K562 (cell line): Measurements from ENCODE around the gene FNBP1. TPM values are rescaled to one million over a fixed set of nuclear protein-coding genes. Genes with fewer than 3 reads are reported as not detected.

Source experiments
- ATAC-seq: fragments of 200-7000 bp; cut with Tn5 transposase; 3 replicates; pipeline ENCODE4 v1.9.1; 2020; ENCODE audit warnings: moderate library complexity
- BruUV-seq: library from RNA; stranded (reverse); fragments of 400-500 nt; replicated peaks from 2 replicates; lab custom pipeline; 2021; lab: Mats Ljungman, UMichigan
- CTCF ChIA-PET: fragments of 300-600 bp; formaldehyde crosslinking; extraction: SDS; loops from one replicate; lab custom pipeline; 2021; ENCODE audit warnings: low intra/inter-chr PET ratio; lab: Yijun Ruan, JAX
- POLR2A ChIA-PET: fragments of 300-600, 350-650 bp; sonication (Branson Sonifier 250); formaldehyde crosslinking; extraction: SDS; loops from one replicate; lab custom pipeline; 2021; ENCODE audit warnings: antibody characterized with exemption, inconsistent platforms; lab: Yijun Ruan, JAX
- DNase-seq, 4 experiments: peaks; one replicate each; pipeline versions ENCODE4 v3.0.0 to v3.0.0-alpha.2; 2011 to 2018; ENCODE audit warnings: low spot score in 3 of 4, mixed read lengths in 3 of 4; ENCODE audit errors: extremely low read depth in 1 of 4
- FAIRE-seq: peaks from 2 replicates; lab custom pipeline; 2011; peaks lifted over from hg19 to GRCh38; lab: Jason Lieb, UNC
- H2AFZ ChIP-seq: 2 replicates; pipeline ENCODE4 v1.6.0; 2011; ENCODE audit warnings: low read depth, low read length, control low read depth, inconsistent platforms
- H3K27ac ChIP-seq: fragments of 200-600 bp; 3 replicates; pipeline ENCODE4 v1.8.0; 2011; ENCODE audit warnings: low read depth, mild to moderate bottlenecking, control low read depth, inconsistent platforms, low read length, moderate library complexity, mixed read lengths; ENCODE audit errors: extremely low read depth
- H3K27me3 ChIP-seq, 2 experiments: fragments of 300-600 bp in 1 of 2; 2 replicates in 1 of 2; 3 replicates in 1 of 2; pipeline versions ENCODE4 v1.6.0 to v1.8.0; 2011; ENCODE audit warnings: inconsistent platforms in 2 of 2, low read length in 2 of 2, mild to moderate bottlenecking in 1 of 2, mixed read lengths in 1 of 2, moderate library complexity in 1 of 2; ENCODE audit not compliant: control insufficient read depth in 2 of 2, insufficient read depth in 2 of 2
- H3K36me3 ChIP-seq: fragments of 300-600 bp; 3 replicates; pipeline ENCODE4 v1.8.0; 2011; ENCODE audit warnings: mild to moderate bottlenecking, low read length, inconsistent platforms; ENCODE audit not compliant: control insufficient read depth, insufficient read depth
- H3K4me1 ChIP-seq, 2 experiments: fragments of 200-600 bp in 1 of 2; replicated peaks in 1 of 2; 2 replicates in 1 of 2; 3 replicates in 1 of 2; pipeline versions ENCODE4 v1.5.1 to v1.8.0; 2011; ENCODE audit warnings: inconsistent platforms in 2 of 2, low read length in 2 of 2, mild to moderate bottlenecking in 1 of 2, mixed read lengths in 1 of 2, moderate library complexity in 1 of 2; ENCODE audit not compliant: control insufficient read depth in 2 of 2, insufficient read depth in 2 of 2
- H3K4me2 ChIP-seq: 2 replicates; pipeline ENCODE4 v1.6.1; 2011; ENCODE audit warnings: low read length, control low read depth, inconsistent platforms, mixed read lengths; ENCODE audit not compliant: insufficient read depth
- H3K4me3 ChIP-seq: fragments of 200-600 bp; sonication (generic), shearing (Covaris generic); 2 replicates; pipeline ENCODE4 v1.5.1; 2016; ENCODE audit warnings: control low read depth, inconsistent platforms
- H3K79me2 ChIP-seq: fragments of 200-600 bp; 3 replicates; pipeline ENCODE4 v1.8.0; 2011; ENCODE audit warnings: low read length, inconsistent platforms; ENCODE audit not compliant: control insufficient read depth, insufficient read depth
- H3K9ac ChIP-seq, 2 experiments: 2 replicates each; pipeline versions ENCODE4 v1.6.0 to v1.6.1; 2011; ENCODE audit warnings: low read depth in 2 of 2, low read length in 2 of 2, control low read depth in 1 of 2, inconsistent platforms in 1 of 2, mild to moderate bottlenecking in 1 of 2, mixed read lengths in 1 of 2; ENCODE audit not compliant: insufficient read depth in 1 of 2
- H3K9me1 ChIP-seq: one replicate; pipeline ENCODE4 v1.6.0; 2011; ENCODE audit warnings: inconsistent platforms, mild to moderate bottlenecking, low read length, moderate library complexity; ENCODE audit not compliant: control insufficient read depth, insufficient read depth
- H3K9me3 ChIP-seq: replicated peaks from 2 replicates; pipeline ENCODE4 v1.5.1; 2011; ENCODE audit warnings: low read depth, low read length, inconsistent platforms; ENCODE audit not compliant: control insufficient read depth, insufficient read depth
- H4K20me1 ChIP-seq: replicated peaks from 2 replicates; pipeline ENCODE4 v1.6.1; 2011; ENCODE audit warnings: low read length, inconsistent platforms, mixed read lengths; ENCODE audit not compliant: control insufficient read depth, insufficient read depth
- ARID3A ChIP-seq: IDR thresholded peaks from 2 replicates; pipeline ENCODE4 v1.6.1; 2012; ENCODE audit warnings: low read depth, low read length, improper control_type of control experiment, borderline replicate concordance
- C11orf30 ChIP-seq: fragments of 450-650 bp; IDR thresholded peaks from 2 replicates; pipeline ENCODE4 v1.6.1; 2016; ENCODE audit warnings: low read depth, mild to moderate bottlenecking
- CBX5 ChIP-seq: IDR thresholded peaks from 2 replicates; pipeline ENCODE4 v1.6.1; 2014; ENCODE audit warnings: low read depth, borderline replicate concordance
- CEBPG ChIP-seq, 3 experiments: fragments of 200-800 bp in 1 of 3; sonication (Bioruptor generic) in 1 of 3; sonication (generic) in 1 of 3; formaldehyde crosslinking in 1 of 3; IDR thresholded peaks in 2 of 3; conservative IDR thresholded peaks in 1 of 3; 2 replicates each; pipeline versions ENCODE4 v1.6.1 to v1.8.0; 2016 to 2022; ENCODE audit warnings: missing compliant biosample characterization in 2 of 3, missing genetic modification characterization in 2 of 3, mild to moderate bottlenecking in 1 of 3, missing genetic modification reagents in 1 of 3
- EZH2 ChIP-seq: IDR thresholded peaks from 2 replicates; pipeline ENCODE4 v1.6.1; 2012; ENCODE audit warnings: low read depth, mild to moderate bottlenecking, inconsistent platforms, low read length, borderline replicate concordance
- JUN ChIP-seq, 2 experiments: sonication (generic) in 1 of 2; formaldehyde crosslinking in 1 of 2; IDR thresholded peaks; 2 replicates each; pipeline versions ENCODE4 v1.6.1 to v1.8.0; 2012 to 2022; ENCODE audit warnings: borderline replicate concordance in 2 of 2, mild to moderate bottlenecking in 2 of 2, improper control_type of control experiment in 1 of 2, low read depth in 1 of 2, low read length in 1 of 2, missing genetic modification reagents in 1 of 2
- KLF1 ChIP-seq: fragments of 450-650 bp; IDR thresholded peaks from 2 replicates; pipeline ENCODE4 v1.6.1; 2016; ENCODE audit warnings: missing genetic modification characterization, missing compliant biosample characterization
- KLF6 ChIP-seq: fragments of 250-450 bp; sonication (Bioruptor Pico); IDR thresholded peaks from 2 replicates; pipeline ENCODE4 v1.4.0; 2020; ENCODE audit warnings: mild to moderate bottlenecking, moderate library complexity, borderline replicate concordance
- RREB1 ChIP-seq: fragments of 250-450 bp; sonication (Bioruptor Pico); IDR thresholded peaks from 2 replicates; pipeline ENCODE4 v1.4.0; 2020
- TBL1XR1 ChIP-seq, 2 experiments: IDR thresholded peaks; 2 replicates each; pipeline ENCODE4 v1.6.1; 2012; ENCODE audit warnings: improper control_type of control experiment in 2 of 2, low read length in 2 of 2, mild to moderate bottlenecking in 1 of 2
- ZNF239 ChIP-seq: fragments of 250-450 bp; sonication (Bioruptor Pico); IDR thresholded peaks from 2 replicates; pipeline ENCODE4 v1.4.0; 2020; ENCODE audit warnings: mild to moderate bottlenecking
- WGBS: fragments of 100-300 bp; shearing (Covaris generic); methylation state at CpG from one replicate; pipeline ENCODE4 v1.1.6; 2016; ENCODE audit warnings: low coverage, mixed read lengths; ENCODE audit not compliant: insufficient coverage; ENCODE audit errors: missing lambda C conversion rate; 5-methylcytosine and 5-hydroxymethylcytosine counted together
- in situ Hi-C: fragments of 300-500 bp; cut with MboI; formaldehyde crosslinking; loops from 4 replicates; pipeline ENCODE4 v1.15.0; 2018; ENCODE audit warnings: inconsistent platforms, mixed read lengths
- intact Hi-C: fragments of 100-400 bp; cut with micrococcal nuclease; formaldehyde crosslinking; loops from 2 replicates; pipeline ENCODE4 v1.14.2; 2022
- polyA plus RNA-seq, 8 experiments: library from polyadenylated mRNA; depleted of rRNA in 4 of 8; stranded (reverse) in 5 of 8; unstranded in 3 of 8; fragments of >200 nt; fragmentation: Nextera tagmentation in 2 of 8; fragmentation: Illumina TruSeq in 1 of 8; extraction: Ambion mirVana in 2 of 8; extraction: Trizol in 1 of 8; gene quantifications; 2 replicates each; pipeline versions ENCODE4 v1.2.1 to v1.2.3, GENCODE V29; 2011 to 2014; ENCODE audit warnings: inconsistent platforms in 1 of 8, missing spikeins in 1 of 8
- total RNA-seq, 7 experiments: library from RNA; depleted of rRNA in 6 of 7; stranded (reverse); fragments of >200 nt in 6 of 7; fragmentation: Illumina TruSeq in 2 of 7; extraction: Trizol in 2 of 7; gene quantifications; 2 replicates each; pipeline versions ENCODE4 v1.2.1 to v1.2.3, GENCODE V29; 2011 to 2021; ENCODE audit warnings: low replicate concordance in 1 of 7

FNBP1 gene
- total and polyA plus RNA-seq, 9 of the 15 experiments (the other 6 are each of a cell fraction or from before 2014, with no cell fraction given), result 1.8 to 14.9 (median 7.6) TPM

- WGBS, result 14% methylated on average over 17 of the region's 17 CpGs
- in situ Hi-C loops, result no loop called here
- Histone ChIP-seq H4K20me1 (no peaks in the 10 kb centered on the region), H3K27ac (no peak overlapping the region), H3K36me3 (peaks cover 59% of the 10 kb centered on the region), H3K4me2 (no peak overlapping the region), H3K4me1 (peaks cover 8 to 48% of the 10 kb centered on the region in 2 experiments), H3K4me3 (no peak overlapping the region), H3K79me2 (peaks cover 31% of the 10 kb centered on the region), H3K9me1 (no peaks in the 10 kb centered on the region), H2AFZ (no peak overlapping the region), H3K9me3 (no peaks in the 10 kb centered on the region), H3K9ac (no peak overlapping the region), H3K27me3 (no peaks in the 10 kb centered on the region; a peak in 1 of 5 replicates)
- DNase-seq, result peak; percentile 96 to 99 (median 96)
- ChIA-PET POLR2A (interaction anchor here (0.6 to 3.0 kb wide), 16 partner anchors 9 to 467 kb away, joined by 3 to 30 read pairs (median 4); no protein-coding TSS in a partner anchor), CTCF (no interaction called here)
- ATAC-seq, result no peak
- peak; percentile 99 for FAIRE-seq
- intact Hi-C loops, result loop anchor here (1.0 kb wide), 1 partner anchor 16 kb away; no protein-coding TSS in a partner anchor
- no TSS peak for BruUV-seq
- TF ChIP-seq EZH2, result peak; percentile 59; the same call in 1 of the 2 replicates
- 0 out of 2 replicates have a peak, but pooled peaks have one; percentile 43 for TF ChIP-seq RREB1
- peak; percentile 68; the same call in 1 of the 2 replicates for TF ChIP-seq ARID3A
- peak; percentile 66 for TF ChIP-seq ZNF239 (CRISPR knock-in tag)
- peak; percentile 79; the same call in 1 of the 2 replicates for TF ChIP-seq KLF6 (CRISPR knock-in tag)
- TF ChIP-seq JUN (IDR thresholded peaks at IDR 0.05; ENCODE audit: borderline replicate concordance, low read depth, low read length), result peak; percentile 79; the same call in 1 of the 2 replicates
- no peak for TF ChIP-seq JUN (CRISPR knock-in tag; IDR thresholded peaks at IDR 0.05; ENCODE audit: borderline replicate concordance)
- no peak for TF ChIP-seq CBX5
- TF ChIP-seq CEBPG (CRISPR knock-in tag; IDR thresholded peaks at IDR 0.05), result no peak
- no peak for TF ChIP-seq CEBPG (tag; conservative IDR thresholded peaks at IDR 0.05 in 1 of 2, IDR thresholded peaks at IDR 0.05 in 1 of 2)
- peak; percentile 10; the same call in 1 of the 2 replicates for TF ChIP-seq KLF1
- peak; percentile 97 to 99 for TF ChIP-seq TBL1XR1 (IDR thresholded peaks at IDR 0.05; ENCODE audit: low read length in 2 of 2)
- TF ChIP-seq C11orf30, result no peak
These were observed 163.8 kb downstream of the FNBP1 start for GRCh38 chr9:129879103-129879699.
